Measurements from ENCODE around the gene SORCS2. TPM values are rescaled to one million over a fixed set of nuclear protein-coding genes. Genes with fewer than 3 reads are reported as not detected.
"Not testable (repeated sequence)": the region's sequence is repeated elsewhere in the genome, so short reads cannot be mapped to it uniquely, and the experiment has no call there.

The SORCS2 gene
- total and polyA plus RNA-seq, 2 experiments from 2014 or later: 0.92 to 6.9 TPM

DNA sequence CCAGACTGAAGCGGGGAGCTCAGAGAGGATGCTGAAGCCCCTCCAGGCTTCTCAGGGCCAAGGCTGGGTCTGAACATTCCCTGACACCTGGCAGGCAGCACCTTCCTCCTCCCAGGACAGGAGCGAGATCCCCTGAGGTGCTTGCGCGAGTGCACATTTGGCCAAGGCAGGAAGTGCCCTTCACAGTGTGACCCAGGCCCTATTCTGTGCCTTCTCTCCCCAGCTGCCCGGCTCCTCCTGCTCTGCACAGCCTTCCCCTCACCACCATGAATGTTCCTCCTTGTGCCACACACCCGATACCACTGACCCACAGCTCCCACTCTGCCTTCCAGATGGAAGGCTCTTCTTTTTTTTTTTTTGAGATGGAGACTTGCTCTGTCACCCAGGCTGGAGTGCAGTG is 259.5 kb downstream of the SORCS2 start:
- TF ChIP-seq, protein P1, sequence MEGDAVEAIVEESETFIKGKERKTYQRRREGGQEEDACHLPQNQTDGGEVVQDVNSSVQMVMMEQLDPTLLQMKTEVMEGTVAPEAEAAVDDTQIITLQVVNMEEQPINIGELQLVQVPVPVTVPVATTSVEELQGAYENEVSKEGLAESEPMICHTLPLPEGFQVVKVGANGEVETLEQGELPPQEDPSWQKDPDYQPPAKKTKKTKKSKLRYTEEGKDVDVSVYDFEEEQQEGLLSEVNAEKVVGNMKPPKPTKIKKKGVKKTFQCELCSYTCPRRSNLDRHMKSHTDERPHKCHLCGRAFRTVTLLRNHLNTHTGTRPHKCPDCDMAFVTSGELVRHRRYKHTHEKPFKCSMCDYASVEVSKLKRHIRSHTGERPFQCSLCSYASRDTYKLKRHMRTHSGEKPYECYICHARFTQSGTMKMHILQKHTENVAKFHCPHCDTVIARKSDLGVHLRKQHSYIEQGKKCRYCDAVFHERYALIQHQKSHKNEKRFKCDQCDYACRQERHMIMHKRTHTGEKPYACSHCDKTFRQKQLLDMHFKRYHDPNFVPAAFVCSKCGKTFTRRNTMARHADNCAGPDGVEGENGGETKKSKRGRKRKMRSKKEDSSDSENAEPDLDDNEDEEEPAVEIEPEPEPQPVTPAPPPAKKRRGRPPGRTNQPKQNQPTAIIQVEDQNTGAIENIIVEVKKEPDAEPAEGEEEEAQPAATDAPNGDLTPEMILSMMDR (IDR thresholded peaks at IDR 0.05; ENCODE audit: low read depth, low read length): no peak
- no peak for DNase-seq (ENCODE audit: low read depth in 1 of 2, low spot score in 1 of 2)
- Histone ChIP-seq H3K4me1 (ENCODE audit: low read depth) (no peaks in the 10 kb centered on the region), H3K27ac (no peak overlapping the region), H3K27me3 (no peaks in the 10 kb centered on the region), H3K9me3 (ENCODE audit: low read depth) (no peaks in the 10 kb centered on the region), H3K36me3 (no peaks in the 10 kb centered on the region), H3K4me3 (no peak overlapping the region)

DNA sequence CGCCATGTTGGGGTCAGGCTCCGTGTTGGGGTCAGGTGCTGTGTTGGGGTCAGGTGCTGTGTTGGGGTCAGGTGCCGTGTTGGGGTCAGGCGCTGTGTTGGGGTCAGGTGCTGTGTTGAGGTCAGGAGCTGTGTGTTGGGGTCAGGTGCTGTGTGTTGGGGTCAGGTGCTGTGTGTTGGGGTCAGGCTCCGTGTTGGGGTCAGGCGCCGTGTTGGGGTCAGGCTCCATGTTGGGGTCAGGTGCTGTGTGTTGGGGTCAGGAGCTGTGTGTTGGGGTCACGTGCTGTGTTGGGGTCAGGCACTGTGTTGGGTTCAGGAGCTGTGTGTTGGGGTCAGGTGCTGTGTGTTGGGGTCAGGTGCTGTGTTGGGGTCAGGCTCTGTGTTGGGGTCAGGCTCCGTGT is 260.5 kb downstream of the SORCS2 start:
- not testable (repeated sequence) for DNase-seq (ENCODE audit: low read depth in 1 of 2, low spot score in 1 of 2); H3K4me3 ChIP-seq; H3K27me3 ChIP-seq; H3K4me1 ChIP-seq (ENCODE audit: low read depth); H3K9me3 ChIP-seq (ENCODE audit: low read depth); H3K27ac ChIP-seq; H3K36me3 ChIP-seq

DNA sequence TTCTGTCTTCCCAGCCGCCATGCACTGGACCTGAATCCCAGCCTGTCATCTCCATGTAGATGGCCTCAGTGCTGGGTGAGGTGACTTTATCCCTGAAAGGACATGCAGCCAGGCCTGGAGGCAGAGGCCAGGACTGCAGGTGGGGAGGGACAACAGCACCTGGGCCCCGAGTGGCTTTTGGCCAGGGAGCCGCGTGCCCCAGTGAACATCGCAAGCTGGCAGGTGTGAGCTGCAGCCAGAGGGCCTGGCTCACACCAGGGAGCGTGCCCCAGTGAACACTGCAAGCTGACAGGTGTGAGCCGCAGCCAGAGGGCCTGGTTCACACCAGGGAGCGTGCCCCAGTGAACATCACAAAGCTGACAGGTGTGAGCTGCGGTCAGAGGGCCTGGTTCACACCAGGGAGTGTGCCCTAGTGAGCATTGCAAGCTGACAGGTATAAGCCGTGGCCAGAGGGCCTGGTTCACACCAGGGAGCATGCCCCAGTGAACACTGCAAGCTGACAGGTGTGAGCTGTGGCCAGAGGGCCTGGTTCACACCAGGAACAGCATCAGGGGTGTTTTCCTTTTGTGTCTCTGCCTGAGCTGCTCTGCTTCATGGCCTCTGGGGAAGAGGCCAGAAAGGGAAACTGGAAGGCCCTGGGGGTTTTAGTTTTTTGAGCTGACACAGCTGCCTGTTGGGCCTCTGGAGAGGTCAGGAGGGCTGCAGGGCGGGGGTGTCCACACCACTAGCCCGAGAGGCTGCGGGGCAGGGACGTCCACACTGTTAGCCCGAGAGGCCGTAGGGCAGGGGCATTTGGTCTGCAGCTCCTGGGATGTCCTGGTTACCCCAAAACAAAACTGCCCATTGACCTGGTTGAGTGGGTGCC is 265.1 kb downstream of the SORCS2 start:
- Histone ChIP-seq H3K36me3 (no peaks in the 10 kb centered on the region), H3K27me3 (no peaks in the 10 kb centered on the region), H3K9me3 (ENCODE audit: low read depth) (no peaks in the 10 kb centered on the region), H3K4me1 (ENCODE audit: low read depth) (no peaks in the 10 kb centered on the region), H3K27ac (no peak overlapping the region), H3K4me3 (no peak overlapping the region)
- TF ChIP-seq, protein P1 (IDR thresholded peaks at IDR 0.05; ENCODE audit: low read depth, low read length): no peak
- DNase-seq (ENCODE audit: low read depth in 1 of 2, low spot score in 1 of 2): no peak

DNA sequence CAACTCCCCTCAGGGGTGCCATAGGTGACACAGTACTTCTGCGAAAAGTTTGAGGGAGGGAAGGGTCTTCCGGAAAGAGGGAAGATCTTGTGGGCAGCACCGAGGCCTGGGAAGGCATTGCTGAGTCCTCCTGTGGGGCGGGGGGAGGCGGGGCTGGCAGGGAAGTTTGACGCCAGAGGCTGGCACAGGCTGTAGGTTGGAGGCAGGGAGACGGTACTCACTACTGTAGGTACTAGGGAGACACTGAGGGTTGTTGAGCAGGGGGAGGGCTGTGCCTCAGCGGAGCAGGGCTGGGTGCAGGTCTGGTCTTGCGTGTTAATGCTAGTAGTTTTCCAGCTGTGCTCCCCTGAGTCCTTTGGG is 265.7 kb downstream of the SORCS2 start:
- Histone ChIP-seq H3K4me1 (ENCODE audit: low read depth) (no peaks in the 10 kb centered on the region), H3K4me3 (no peak overlapping the region), H3K36me3 (no peaks in the 10 kb centered on the region), H3K27me3 (no peaks in the 10 kb centered on the region), H3K9me3 (ENCODE audit: low read depth) (no peaks in the 10 kb centered on the region), H3K27ac (no peak overlapping the region)
- TF ChIP-seq, protein P1 (IDR thresholded peaks at IDR 0.05; ENCODE audit: low read depth, low read length): no peak
- no peak for DNase-seq (ENCODE audit: low read depth in 1 of 2, low spot score in 1 of 2)

DNA sequence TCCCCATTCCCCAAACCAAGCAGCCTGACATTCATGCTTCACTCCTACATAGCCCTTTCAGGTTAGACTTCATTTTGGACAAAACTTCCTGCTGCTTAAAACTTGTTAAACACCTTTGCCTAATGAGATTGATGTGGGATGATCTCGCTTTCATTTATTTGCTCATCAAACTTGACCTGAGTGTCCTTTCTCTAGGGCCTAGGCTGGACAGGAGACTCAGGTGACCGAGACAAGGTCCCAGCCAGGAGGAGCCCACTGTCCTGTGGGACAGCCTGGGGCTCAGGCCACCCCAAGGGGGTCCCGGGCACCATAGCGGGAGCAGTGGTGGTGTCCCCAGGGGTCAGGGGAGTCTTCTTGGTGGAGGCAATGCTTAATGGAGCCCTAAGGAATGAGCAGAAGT is 266.1 kb downstream of the SORCS2 start:
- Histone ChIP-seq H3K27ac (no peak overlapping the region), H3K36me3 (no peaks in the 10 kb centered on the region), H3K9me3 (ENCODE audit: low read depth) (no peaks in the 10 kb centered on the region), H3K27me3 (no peaks in the 10 kb centered on the region), H3K4me3 (no peak overlapping the region), H3K4me1 (ENCODE audit: low read depth) (no peaks in the 10 kb centered on the region)
- DNase-seq (ENCODE audit: low read depth in 1 of 2, low spot score in 1 of 2): no peak
- TF ChIP-seq, protein P1 (IDR thresholded peaks at IDR 0.05; ENCODE audit: low read depth, low read length): no peak

DNA sequence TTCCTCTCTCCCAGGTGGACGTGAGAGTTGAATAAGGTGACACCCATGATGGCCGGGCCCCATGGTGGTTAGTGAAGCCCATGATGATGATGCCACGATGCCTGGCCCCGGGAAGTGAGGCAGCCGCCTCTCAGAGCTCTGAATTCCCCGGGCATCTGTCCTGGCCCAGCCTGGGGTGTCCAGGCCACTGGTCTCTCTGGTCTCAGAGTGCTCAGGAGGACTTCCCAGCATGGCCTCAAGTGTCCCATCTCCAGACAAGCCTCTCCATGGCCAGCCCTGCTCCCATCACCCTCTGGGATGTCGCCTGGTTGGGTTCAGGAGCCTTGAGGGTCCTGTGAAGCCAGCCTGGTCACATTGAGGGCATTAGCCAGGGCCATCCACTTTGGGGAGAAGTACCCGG is 267.1 kb downstream of the SORCS2 start:
- Histone ChIP-seq H3K4me1 (ENCODE audit: low read depth) (no peaks in the 10 kb centered on the region), H3K27me3 (no peaks in the 10 kb centered on the region)
- TF ChIP-seq, protein P1 (IDR thresholded peaks at IDR 0.05; ENCODE audit: low read depth, low read length): no peak

More for the DNA sequence above, 267.1 kb downstream of the SORCS2 start:
- Histone ChIP-seq H3K9me3 (ENCODE audit: low read depth) (no peaks in the 10 kb centered on the region), H3K4me3 (no peak overlapping the region), H3K27ac (no peak overlapping the region), H3K36me3 (no peaks in the 10 kb centered on the region)
- no peak for DNase-seq (ENCODE audit: low read depth in 1 of 2, low spot score in 1 of 2)

All from cardiac muscle cell (in vitro differentiated cells and primary cell).